Measurements from ENCODE around the gene RNASEH2B. TPM values are rescaled to one million over a fixed set of nuclear protein-coding genes. Genes with fewer than 3 reads are reported as not detected.

The RNASEH2B gene
- total and polyA plus RNA-seq, 2 donors (not counting 1 experiment from before 2014, with no cell fraction given): 64.0 to 151 TPM

DNA sequence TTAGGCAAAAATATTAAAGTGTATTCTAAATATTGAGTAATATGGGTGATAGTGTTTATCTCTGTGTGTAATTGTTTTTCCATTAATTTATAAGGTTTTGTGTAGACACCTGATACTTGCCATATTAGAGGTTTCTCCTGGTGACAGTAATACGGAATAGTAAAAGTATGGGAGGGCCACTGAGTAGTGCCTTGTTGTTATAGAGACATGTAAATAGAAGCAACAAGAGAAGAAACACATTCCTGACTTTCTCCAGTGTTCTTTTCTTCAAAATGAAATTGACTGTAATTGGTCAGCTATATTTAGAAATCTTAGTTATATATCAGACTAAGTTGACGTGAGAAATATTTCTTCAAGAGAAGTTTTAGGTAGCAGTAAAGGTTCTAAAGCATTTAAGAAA, 18.5 kb downstream of the RNASEH2B start:
- no peak overlapping the region for H3K27ac Mint-ChIP-seq

More for the DNA sequence above, 18.5 kb downstream of the RNASEH2B start:
- Mint-ChIP-seq H3K4me1 (peaks cover 30% of the 10 kb centered on the region), H3K27me3 (no peaks in the 10 kb centered on the region), H3K4me3 (no peak overlapping the region), H3K9me3 (ENCODE audit: insufficient read depth) (peaks cover 2% of the 10 kb centered on the region)
- ChIA-PET POLR2A (no interaction called here), CTCF (no interaction called here)
- Histone ChIP-seq H3K36me3 (replicated peaks in 1 of 2; ENCODE audit: control extremely low read depth in 1 of 2, control insufficient read depth in 1 of 2, extremely low read depth in 1 of 2, insufficient read depth in 2 of 2, low read length in 1 of 2) (peaks cover 4 to 36% of the 10 kb centered on the region in 2 experiments), H3K4me2 (replicated peaks; ENCODE audit: low read depth, low read length, poor library complexity, severe bottlenecking) (no peak overlapping the region), H3K4me1 (ENCODE audit: control insufficient read depth in 2 of 2, insufficient read depth in 2 of 2, low read length in 2 of 2) (peaks cover 3 to 5% of the 10 kb centered on the region in 2 donors), H4K20me1 (ENCODE audit: control insufficient read depth, insufficient read depth, low read length, poor library complexity, severe bottlenecking) (peaks cover 13% of the 10 kb centered on the region), H3K4me3 (ENCODE audit: control extremely low read depth in 1 of 5, extremely low read depth in 1 of 5, insufficient read depth in 1 of 5, low read depth in 2 of 5, low read length in 4 of 5) (no peak overlapping the region), H3K27ac (ENCODE audit: low read length in 2 of 2) (no peak overlapping the region), H2AFZ (ENCODE audit: insufficient read depth, low read depth, low read length, poor library complexity, severe bottlenecking) (no peak overlapping the region), H3K27me3 (replicated peaks in 1 of 4; ENCODE audit: control extremely low read depth in 1 of 4, control insufficient read depth in 3 of 4, insufficient read depth in 4 of 4, low read length in 3 of 4) (no peaks in the 10 kb centered on the region), H3K79me2 (ENCODE audit: control insufficient read depth, insufficient read depth, low read length) (peaks cover 82% of the 10 kb centered on the region), H3K9me3 (ENCODE audit: control extremely low read depth in 1 of 3, control insufficient read depth in 2 of 3, insufficient read depth in 1 of 3, low read length in 2 of 3) (peaks cover 5 to 18% (median 9%) of the 10 kb centered on the region in 3 donors), H3K9ac (ENCODE audit: low read length) (no peak overlapping the region)
- ATAC-seq (ENCODE audit: low read depth) (no peak), DNase-seq (no peak)
- no peak for TF ChIP-seq EZH2 (IDR thresholded peaks at IDR 0.05; ENCODE audit: borderline replicate concordance, insufficient read depth, low read depth, low read length, poor library complexity, severe bottlenecking)
- no peak for TF ChIP-seq CTCF (IDR thresholded peaks at IDR 0.05)
- no CpG with 5 or more reads among the region's 2 CpGs for WGBS (ENCODE audit: insufficient coverage)
- intact Hi-C loops (cut with micrococcal nuclease): no loop called here
